Measurements from ENCODE around the gene RASA3. TPM values are rescaled to one million over a fixed set of nuclear protein-coding genes. Genes with fewer than 3 reads are reported as not detected.

RASA3 gene
- total and polyA plus RNA-seq, 9 of the 15 experiments (the other 6 are each of a cell fraction or from before 2014, with no cell fraction given), result 0.72 to 25.3 (median 14.4) TPM

GRCh38 chr13:114147803-114148520 is 15.5 kb upstream of the RASA3 start (continued):
- TF ChIP-seq, protein P1, sequence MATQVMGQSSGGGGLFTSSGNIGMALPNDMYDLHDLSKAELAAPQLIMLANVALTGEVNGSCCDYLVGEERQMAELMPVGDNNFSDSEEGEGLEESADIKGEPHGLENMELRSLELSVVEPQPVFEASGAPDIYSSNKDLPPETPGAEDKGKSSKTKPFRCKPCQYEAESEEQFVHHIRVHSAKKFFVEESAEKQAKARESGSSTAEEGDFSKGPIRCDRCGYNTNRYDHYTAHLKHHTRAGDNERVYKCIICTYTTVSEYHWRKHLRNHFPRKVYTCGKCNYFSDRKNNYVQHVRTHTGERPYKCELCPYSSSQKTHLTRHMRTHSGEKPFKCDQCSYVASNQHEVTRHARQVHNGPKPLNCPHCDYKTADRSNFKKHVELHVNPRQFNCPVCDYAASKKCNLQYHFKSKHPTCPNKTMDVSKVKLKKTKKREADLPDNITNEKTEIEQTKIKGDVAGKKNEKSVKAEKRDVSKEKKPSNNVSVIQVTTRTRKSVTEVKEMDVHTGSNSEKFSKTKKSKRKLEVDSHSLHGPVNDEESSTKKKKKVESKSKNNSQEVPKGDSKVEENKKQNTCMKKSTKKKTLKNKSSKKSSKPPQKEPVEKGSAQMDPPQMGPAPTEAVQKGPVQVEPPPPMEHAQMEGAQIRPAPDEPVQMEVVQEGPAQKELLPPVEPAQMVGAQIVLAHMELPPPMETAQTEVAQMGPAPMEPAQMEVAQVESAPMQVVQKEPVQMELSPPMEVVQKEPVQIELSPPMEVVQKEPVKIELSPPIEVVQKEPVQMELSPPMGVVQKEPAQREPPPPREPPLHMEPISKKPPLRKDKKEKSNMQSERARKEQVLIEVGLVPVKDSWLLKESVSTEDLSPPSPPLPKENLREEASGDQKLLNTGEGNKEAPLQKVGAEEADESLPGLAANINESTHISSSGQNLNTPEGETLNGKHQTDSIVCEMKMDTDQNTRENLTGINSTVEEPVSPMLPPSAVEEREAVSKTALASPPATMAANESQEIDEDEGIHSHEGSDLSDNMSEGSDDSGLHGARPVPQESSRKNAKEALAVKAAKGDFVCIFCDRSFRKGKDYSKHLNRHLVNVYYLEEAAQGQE (IDR thresholded peaks at IDR 0.05; ENCODE audit: borderline replicate concordance), result no peak
- TF ChIP-seq, protein P1 (CRISPR knock-in tag; IDR thresholded peaks at IDR 0.05; ENCODE audit: low read depth), result no peak
- TF ChIP-seq CBX2 (IDR thresholded peaks at IDR 0.05; ENCODE audit: insufficient read depth, low read length, poor library complexity, severe bottlenecking) (no peak), SIRT6 (IDR thresholded peaks at IDR 0.05; ENCODE audit: low read depth, low read length) (no peak), ZNF407 (IDR thresholded peaks at IDR 0.05; ENCODE audit: low read depth) (no peak), KLF1 (tag; IDR thresholded peaks at IDR 0.05) (no peak), ZNF12 (CRISPR knock-in tag; IDR thresholded peaks at IDR 0.05) (no peak), ZBTB8A (IDR thresholded peaks at IDR 0.05; ENCODE audit: partially characterized antibody) (no peak)
- TF ChIP-seq, protein P2, sequence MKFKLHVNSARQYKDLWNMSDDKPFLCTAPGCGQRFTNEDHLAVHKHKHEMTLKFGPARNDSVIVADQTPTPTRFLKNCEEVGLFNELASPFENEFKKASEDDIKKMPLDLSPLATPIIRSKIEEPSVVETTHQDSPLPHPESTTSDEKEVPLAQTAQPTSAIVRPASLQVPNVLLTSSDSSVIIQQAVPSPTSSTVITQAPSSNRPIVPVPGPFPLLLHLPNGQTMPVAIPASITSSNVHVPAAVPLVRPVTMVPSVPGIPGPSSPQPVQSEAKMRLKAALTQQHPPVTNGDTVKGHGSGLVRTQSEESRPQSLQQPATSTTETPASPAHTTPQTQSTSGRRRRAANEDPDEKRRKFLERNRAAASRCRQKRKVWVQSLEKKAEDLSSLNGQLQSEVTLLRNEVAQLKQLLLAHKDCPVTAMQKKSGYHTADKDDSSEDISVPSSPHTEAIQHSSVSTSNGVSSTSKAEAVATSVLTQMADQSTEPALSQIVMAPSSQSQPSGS (CRISPR knock-in tag; IDR thresholded peaks at IDR 0.05), result no peak

All from K562 (cell line).